SU-DHL-6 (cell line): Measurements from ENCODE around the gene PLCH1.

ENCODE experiments used
- CTCF ChIP-seq: fragments of 200-600 bp; sonication (generic); IDR thresholded peaks from one replicate; pipeline ENCODE4 v1.5.1; 2017; ENCODE audit warnings: antibody characterized with exemption, mild to moderate bottlenecking, low read length, moderate library complexity; ENCODE audit not compliant: insufficient read depth, poor library complexity, severe bottlenecking
- EZH2phosphoT487 ChIP-seq: fragments of 200-600 bp; sonication (generic), shearing (Covaris generic); conservative IDR thresholded peaks from 2 replicates; pipeline ENCODE4 v1.6.1; 2018; ENCODE audit warnings: mild to moderate bottlenecking, antibody characterized with exemption, low read length, moderate library complexity, mixed read lengths

DNA sequence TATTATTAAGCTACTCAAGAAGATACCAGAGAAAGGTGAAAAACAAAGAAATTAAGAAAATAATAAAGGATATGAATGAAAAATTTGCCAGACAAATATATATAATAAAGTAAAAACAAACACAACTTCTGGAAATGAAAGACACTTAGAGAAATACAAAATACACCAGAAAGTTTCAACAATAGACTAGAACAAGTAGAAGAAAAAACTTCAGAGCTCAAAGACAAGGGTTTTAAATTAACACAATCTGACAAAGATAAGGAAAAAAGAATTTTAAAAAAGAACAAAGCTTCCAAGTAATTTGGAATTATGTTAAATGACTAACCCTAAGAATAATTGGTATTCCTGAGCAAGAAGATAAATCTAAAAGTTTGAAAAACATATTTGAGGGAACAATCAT lies 135.3 kb downstream of the PLCH1 start:
- TF ChIP-seq CTCF = no peak
- no peak for TF ChIP-seq EZH2phosphoT487
